ENCODE results near the gene PLEK2. TPM values are rescaled to one million over a fixed set of nuclear protein-coding genes. Genes with fewer than 3 reads are reported as not detected.

PLEK2 gene
- polyA plus RNA-seq, 1 donor from 2014 or later, result not detected

GRCh38 chr14:67392123-67392522 is 19.8 kb downstream of the PLEK2 start:
- Histone ChIP-seq H3K79me2 (replicated peaks; ENCODE audit: insufficient read depth, low read length) (no peaks in the 10 kb centered on the region), H3K36me3 (ENCODE audit: insufficient read depth, low read length) (no peaks in the 10 kb centered on the region), H3K27me3 (ENCODE audit: insufficient read depth, low read depth, low read length) (no peaks in the 10 kb centered on the region), H3F3A (ENCODE audit: insufficient read depth, low read length, poor library complexity, severe bottlenecking) (no peaks in the 10 kb centered on the region), H2AFZ (ENCODE audit: low read depth, low read length) (no peak overlapping the region), H4K20me1 (ENCODE audit: insufficient read depth) (no peaks in the 10 kb centered on the region), H3K27ac (ENCODE audit: low read length) (no peak overlapping the region), H3K9ac (ENCODE audit: low read length) (no peak overlapping the region), H3K9me3 (ENCODE audit: low read length) (no peaks in the 10 kb centered on the region), H3K9me2 (ENCODE audit: insufficient read depth, low read length) (no peaks in the 10 kb centered on the region), H3K4me2 (ENCODE audit: low read length) (no peak overlapping the region), H3K4me3 (ENCODE audit: low read length) (no peak overlapping the region)
- TF ChIP-seq TAF1 (IDR thresholded peaks at IDR 0.05; ENCODE audit: low read depth), result no peak
- TF ChIP-seq CTCF (IDR thresholded peaks at IDR 0.05; ENCODE audit: poor library complexity, severe bottlenecking), result no peak
- no peak for TF ChIP-seq MXI1 (conservative IDR thresholded peaks at IDR 0.05; ENCODE audit: poor library complexity, severe bottlenecking)
- no peak for TF ChIP-seq SMC3 (conservative IDR thresholded peaks at IDR 0.05; ENCODE audit: poor library complexity)
- TF ChIP-seq EP300 (conservative IDR thresholded peaks at IDR 0.05; ENCODE audit: poor library complexity, severe bottlenecking), result no peak
- TF ChIP-seq POLR2AphosphoS5 (IDR thresholded peaks at IDR 0.05), result no peak
- no peak for TF ChIP-seq EZH2 (IDR thresholded peaks at IDR 0.05; ENCODE audit: borderline replicate concordance, insufficient read depth, low read length, poor library complexity, severe bottlenecking)
- no peak for TF ChIP-seq REST (IDR thresholded peaks at IDR 0.05; ENCODE audit: borderline replicate concordance)
- no peak for TF ChIP-seq RAD21 (conservative IDR thresholded peaks at IDR 0.05)

DNA sequence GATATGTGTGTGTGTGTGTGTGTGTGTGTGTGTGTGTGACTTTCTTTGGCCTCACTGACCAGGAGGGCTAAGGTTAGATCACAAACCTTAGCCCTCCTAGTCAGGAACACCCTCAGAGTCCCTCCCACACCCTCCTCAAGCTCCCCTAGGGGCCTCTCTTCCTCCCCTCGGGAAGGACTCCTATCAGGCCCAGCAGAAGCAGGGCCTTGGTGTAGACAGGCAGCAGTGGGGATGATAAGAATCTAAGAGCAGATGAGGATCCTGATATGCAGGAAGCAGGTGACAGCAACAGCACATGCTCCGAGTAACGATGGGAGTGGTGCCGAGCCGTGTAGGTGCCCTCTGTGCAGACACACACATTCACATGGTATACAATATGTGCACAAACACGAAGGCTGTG is 20.7 kb downstream of the PLEK2 start:
- no peak overlapping the region for H3K4me2 ChIP-seq (ENCODE audit: low read length)
- no peak overlapping the region for H2AFZ ChIP-seq (ENCODE audit: low read depth, low read length)
- no peaks in the 10 kb centered on the region for H3K9me3 ChIP-seq (ENCODE audit: low read length)
- H3K36me3 ChIP-seq (ENCODE audit: insufficient read depth, low read length), result no peaks in the 10 kb centered on the region
- no peak overlapping the region for H3K4me3 ChIP-seq (ENCODE audit: low read length)
- H3K79me2 ChIP-seq (replicated peaks; ENCODE audit: insufficient read depth, low read length), result no peaks in the 10 kb centered on the region
- no peak overlapping the region for H3K27ac ChIP-seq (ENCODE audit: low read length)
- H4K20me1 ChIP-seq (ENCODE audit: insufficient read depth), result no peaks in the 10 kb centered on the region
- H3K27me3 ChIP-seq (ENCODE audit: insufficient read depth, low read depth, low read length), result no peaks in the 10 kb centered on the region
- TF ChIP-seq MXI1 (conservative IDR thresholded peaks at IDR 0.05; ENCODE audit: poor library complexity, severe bottlenecking), result no peak
- no peak for TF ChIP-seq POLR2AphosphoS5 (IDR thresholded peaks at IDR 0.05)
- TF ChIP-seq CTCF (IDR thresholded peaks at IDR 0.05; ENCODE audit: poor library complexity, severe bottlenecking), result no peak
- no peak for TF ChIP-seq SMC3 (conservative IDR thresholded peaks at IDR 0.05; ENCODE audit: poor library complexity)
- no peak for TF ChIP-seq TAF1 (IDR thresholded peaks at IDR 0.05; ENCODE audit: low read depth)
- TF ChIP-seq EP300 (conservative IDR thresholded peaks at IDR 0.05; ENCODE audit: poor library complexity, severe bottlenecking), result no peak
- no peak for TF ChIP-seq RAD21 (conservative IDR thresholded peaks at IDR 0.05)
- no peak for TF ChIP-seq REST (IDR thresholded peaks at IDR 0.05; ENCODE audit: borderline replicate concordance)
- no peak for TF ChIP-seq EZH2 (IDR thresholded peaks at IDR 0.05; ENCODE audit: borderline replicate concordance, insufficient read depth, low read length, poor library complexity, severe bottlenecking)
- no peaks in the 10 kb centered on the region for H3K9me2 ChIP-seq (ENCODE audit: insufficient read depth, low read length)
- H3F3A ChIP-seq (ENCODE audit: insufficient read depth, low read length, poor library complexity, severe bottlenecking), result no peaks in the 10 kb centered on the region
- no peak overlapping the region for H3K9ac ChIP-seq (ENCODE audit: low read length)
